ENCODE measurements around the gene KCNJ4.
"Not testable (repeated sequence)": the region's sequence is repeated elsewhere in the genome, so short reads cannot be mapped to it uniquely, and the experiment has no call there.

The KCNJ4 gene

GRCh38 chr22:38470179-38470578, 15.2 kb upstream of the KCNJ4 start:
- not testable (repeated sequence) for DNase-seq (ENCODE audit: low spot score)

GRCh38 chr22:38469306-38469781, 14.3 kb upstream of the KCNJ4 start:
- DNase-seq (ENCODE audit: low spot score), result no peak

- DNase-seq (ENCODE audit: low spot score), result peak; percentile 67
These were observed 13.7 kb upstream of the KCNJ4 start for GRCh38 chr22:38468443-38469305.

- DNase-seq (ENCODE audit: low spot score), result peak; percentile 94
These were observed 13.0 kb upstream of the KCNJ4 start, which contains the start of gene KDELR3 for GRCh38 chr22:38467904-38468442. TSS of gene KDELR3 (plus strand) at chr22:38468096. CDS start at chr22:38468234, 138 bp downstream.

- no peak for DNase-seq (ENCODE audit: low spot score)
These were observed 12.5 kb upstream of the KCNJ4 start for GRCh38 chr22:38467438-38467903.

- DNase-seq (ENCODE audit: low spot score), result no peak
These were observed 10.9 kb upstream of the KCNJ4 start for GRCh38 chr22:38465673-38466490.

GRCh38 chr22:38464992-38465672, 10.1 kb upstream of the KCNJ4 start:
- DNase-seq (ENCODE audit: low spot score), result no peak

- no peak for DNase-seq (ENCODE audit: low spot score)
These were observed 8.2 kb upstream of the KCNJ4 start for GRCh38 chr22:38462960-38463784.

- DNase-seq (ENCODE audit: low spot score), result peak; percentile 89
These were observed 6.5 kb upstream of the KCNJ4 start for GRCh38 chr22:38461414-38462081.

GRCh38 chr22:38461057-38461413, 6.0 kb upstream of the KCNJ4 start:
- no peak for DNase-seq (ENCODE audit: low spot score)

GRCh38 chr22:38460426-38460840, 5.4 kb upstream of the KCNJ4 start:
- DNase-seq (ENCODE audit: low spot score), result no peak

GRCh38 chr22:38456841-38457699, 2.1 kb upstream of the KCNJ4 start:
- no peak for DNase-seq (ENCODE audit: low spot score)

GRCh38 chr22:38456272-38456835, 1.4 kb upstream of the KCNJ4 start:
- DNase-seq (ENCODE audit: low spot score), result no peak

GRCh38 chr22:38455530-38456271, 702 bp upstream of the KCNJ4 start:
- DNase-seq (ENCODE audit: low spot score), result no peak

GRCh38 chr22:38454353-38455075, 485 bp downstream of the KCNJ4 start:
- no peak for DNase-seq (ENCODE audit: low spot score)

- no peak for DNase-seq (ENCODE audit: low spot score)
These were observed 1.0 kb downstream of the KCNJ4 start for GRCh38 chr22:38453996-38454352.

GRCh38 chr22:38453066-38453672, 1.8 kb downstream of the KCNJ4 start:
- DNase-seq (ENCODE audit: low spot score), result no peak
